GM21717 (cell line): ENCODE measurements around the gene DUS3L.
"Not testable (repeated sequence)": the region's sequence is repeated elsewhere in the genome, so short reads cannot be mapped to it uniquely, and the experiment has no call there.

Experiments used
- ATAC-seq: cut with Tn5 transposase; IDR thresholded peaks from one replicate; pipeline ENCODE4 v1.9.1; 2021; ENCODE audit warnings: mild to moderate bottlenecking, moderate library complexity; ENCODE audit not compliant: unreplicated experiment

Gene DUS3L

GRCh38 chr19:5775668-5776309 is 15.2 kb downstream of the DUS3L start:
- no peak for ATAC-seq

GRCh38 chr19:5774921-5775320 is 16.0 kb downstream of the DUS3L start:
- ATAC-seq = no peak

GRCh38 chr19:5773276-5773675 is 17.7 kb downstream of the DUS3L start:
- ATAC-seq = no peak

- no peak for ATAC-seq
These were observed 18.5 kb downstream of the DUS3L start for GRCh38 chr19:5772416-5772815.

GRCh38 chr19:5767949-5768348 is 23.0 kb downstream of the DUS3L start:
- no peak for ATAC-seq

- no peak for ATAC-seq
These were observed 25.7 kb downstream of the DUS3L start for GRCh38 chr19:5765220-5765619.

GRCh38 chr19:5762608-5763217 is 28.2 kb downstream of the DUS3L start:
- no peak for ATAC-seq

GRCh38 chr19:5753743-5754142 is 37.2 kb downstream of the DUS3L start:
- ATAC-seq = no peak

GRCh38 chr19:5751709-5752108 is 39.3 kb downstream of the DUS3L start:
- no peak for ATAC-seq

- ATAC-seq = no peak
These were observed 41.5 kb downstream of the DUS3L start for GRCh38 chr19:5749505-5749904.

- not testable (repeated sequence) for ATAC-seq
These were observed 42.0 kb downstream of the DUS3L start for GRCh38 chr19:5748920-5749319.

- ATAC-seq = not testable (repeated sequence)
These were observed 46.0 kb downstream of the DUS3L start for GRCh38 chr19:5744999-5745398.

GRCh38 chr19:5743630-5744029 is 47.3 kb downstream of the DUS3L start:
- ATAC-seq = no peak

GRCh38 chr19:5742051-5742450 is 48.9 kb downstream of the DUS3L start:
- no peak for ATAC-seq

GRCh38 chr19:5738423-5738822 is 52.5 kb downstream of the DUS3L start:
- no peak for ATAC-seq
